Activated gamma-delta T cell treated with Interleukin-2 at 50 U/mL for 16 hours (primary cell): ENCODE data around the gene ZG16B.

Source experiments
- DNase-seq: peaks from one replicate; pipeline ENCODE4 v3.0.0-alpha.2; 2020

Gene ZG16B

DNA sequence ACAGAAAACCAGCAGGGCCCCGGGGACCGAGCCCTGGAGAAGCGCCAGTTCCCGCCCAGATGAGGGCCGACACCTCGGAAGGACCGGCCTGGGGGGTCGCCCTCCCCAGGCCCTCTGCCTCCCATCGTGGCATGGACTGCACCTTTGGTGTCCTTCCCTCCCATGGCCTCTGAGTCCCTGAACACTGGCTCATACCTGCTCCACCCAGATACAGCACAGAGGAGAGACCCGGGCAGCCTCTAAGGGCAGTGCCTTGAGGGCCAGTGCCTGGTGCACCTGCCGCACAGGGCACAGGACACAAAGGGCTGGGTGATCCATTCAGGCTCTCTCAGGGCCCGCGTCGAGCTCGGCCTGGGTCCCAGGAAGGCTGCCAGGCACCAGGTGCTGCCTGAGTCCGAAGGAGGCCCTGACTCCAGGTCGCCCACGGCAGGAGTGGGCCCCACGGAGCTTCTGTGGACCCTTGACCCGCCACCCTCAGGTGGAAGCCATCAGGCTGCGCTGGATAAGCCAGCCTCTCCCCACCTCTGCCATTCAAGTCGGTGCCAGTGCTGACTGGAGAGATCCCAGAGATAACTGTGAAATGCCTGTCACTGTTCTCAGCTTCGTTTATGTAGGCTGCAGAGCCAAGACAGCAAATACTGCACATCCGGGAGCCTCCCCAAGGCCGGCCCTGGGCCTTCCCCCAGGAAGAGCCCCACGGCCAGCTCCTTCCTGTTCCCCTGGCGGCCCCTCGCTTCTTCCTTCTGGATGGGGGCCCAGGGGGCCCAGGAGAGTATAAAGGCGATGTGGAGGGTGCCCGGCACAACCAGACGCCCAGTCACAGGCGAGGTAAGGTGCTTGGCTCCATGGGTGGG is at the start of gene ZG16B:
TSS of gene ZG16B (plus strand) at position 803 of the 854 bp plus-strand sequence. CDS start 139 bp downstream, outside the sequence.
- no peak for DNase-seq

DNA sequence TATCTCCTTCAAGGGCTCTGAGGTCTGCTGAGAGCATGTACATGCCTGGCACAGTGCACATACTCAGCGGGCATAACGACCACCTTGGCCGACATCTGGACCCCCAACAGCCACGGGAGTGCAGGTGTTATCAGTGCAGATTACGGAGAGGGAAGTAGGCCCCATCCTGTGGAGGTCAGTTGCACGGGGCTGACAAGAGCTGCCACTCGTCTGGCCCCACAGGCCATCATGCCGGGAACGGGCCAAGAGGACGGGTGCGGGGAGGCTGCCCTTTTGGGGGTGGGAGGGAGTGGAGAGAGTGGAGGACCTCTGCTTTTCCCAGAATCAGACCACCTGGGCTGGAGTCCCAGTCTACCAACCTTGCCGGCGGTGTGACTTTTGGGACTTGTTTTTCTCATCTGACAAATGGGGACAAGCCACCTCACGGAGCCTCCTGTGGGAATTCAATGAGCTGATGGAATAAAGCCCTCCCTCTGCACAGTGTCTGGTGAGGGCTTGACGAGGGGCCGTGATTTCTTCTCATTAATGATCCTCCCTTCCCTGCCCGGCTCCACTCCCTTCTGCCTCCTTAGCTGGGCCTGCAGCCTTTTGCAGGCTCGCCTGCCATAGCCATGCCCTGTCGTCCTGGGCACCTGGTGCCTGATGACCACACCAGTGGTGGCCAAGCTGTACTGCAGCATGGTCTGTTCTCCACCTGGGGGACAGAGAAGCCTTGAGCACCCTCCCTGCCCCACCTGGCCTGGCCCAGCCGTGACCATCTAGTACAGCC is 47.3 kb upstream of the ZG16B start:
- no peak for DNase-seq

DNA sequence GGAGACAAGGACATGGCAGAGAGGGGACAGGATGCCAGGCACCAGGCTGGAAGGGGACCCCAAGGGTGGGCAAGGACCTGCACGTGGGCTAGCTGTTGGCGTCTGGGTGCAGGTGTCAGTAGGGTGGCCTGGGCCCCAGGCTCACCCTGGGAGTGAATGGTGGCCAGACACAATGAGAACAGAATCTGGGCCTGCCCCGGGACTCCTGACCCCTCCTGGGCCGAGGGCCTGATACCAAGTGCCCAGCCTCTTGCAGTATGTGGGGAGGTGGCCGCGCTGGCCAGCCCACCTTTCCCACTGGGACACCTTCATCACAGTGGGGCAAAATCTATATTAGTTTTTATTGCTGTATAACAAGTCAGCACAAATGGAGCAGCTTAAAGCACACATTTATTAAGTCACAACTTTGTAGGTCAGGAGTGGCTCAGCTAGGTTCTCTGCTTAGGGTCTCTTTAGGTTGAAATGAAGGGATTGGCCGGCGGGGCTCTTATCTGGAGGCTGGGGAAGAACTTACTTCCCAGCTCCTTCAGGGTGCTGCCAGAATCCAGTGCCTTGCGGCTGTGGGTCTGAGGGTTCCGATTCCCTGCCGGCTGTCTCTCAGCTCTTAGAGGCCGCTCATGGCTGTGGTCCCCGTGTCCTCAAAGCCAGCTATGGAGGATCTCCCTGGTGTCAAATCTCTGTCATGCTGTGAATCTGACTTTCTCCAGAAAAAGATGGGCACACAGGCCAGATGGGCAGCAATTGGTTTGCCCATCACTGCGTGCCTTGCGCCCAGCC is 46.3 kb upstream of the ZG16B start:
- no peak for DNase-seq

GRCh38 chr16:2784358-2785100 is 45.6 kb upstream of the ZG16B start:
- no peak for DNase-seq

DNA sequence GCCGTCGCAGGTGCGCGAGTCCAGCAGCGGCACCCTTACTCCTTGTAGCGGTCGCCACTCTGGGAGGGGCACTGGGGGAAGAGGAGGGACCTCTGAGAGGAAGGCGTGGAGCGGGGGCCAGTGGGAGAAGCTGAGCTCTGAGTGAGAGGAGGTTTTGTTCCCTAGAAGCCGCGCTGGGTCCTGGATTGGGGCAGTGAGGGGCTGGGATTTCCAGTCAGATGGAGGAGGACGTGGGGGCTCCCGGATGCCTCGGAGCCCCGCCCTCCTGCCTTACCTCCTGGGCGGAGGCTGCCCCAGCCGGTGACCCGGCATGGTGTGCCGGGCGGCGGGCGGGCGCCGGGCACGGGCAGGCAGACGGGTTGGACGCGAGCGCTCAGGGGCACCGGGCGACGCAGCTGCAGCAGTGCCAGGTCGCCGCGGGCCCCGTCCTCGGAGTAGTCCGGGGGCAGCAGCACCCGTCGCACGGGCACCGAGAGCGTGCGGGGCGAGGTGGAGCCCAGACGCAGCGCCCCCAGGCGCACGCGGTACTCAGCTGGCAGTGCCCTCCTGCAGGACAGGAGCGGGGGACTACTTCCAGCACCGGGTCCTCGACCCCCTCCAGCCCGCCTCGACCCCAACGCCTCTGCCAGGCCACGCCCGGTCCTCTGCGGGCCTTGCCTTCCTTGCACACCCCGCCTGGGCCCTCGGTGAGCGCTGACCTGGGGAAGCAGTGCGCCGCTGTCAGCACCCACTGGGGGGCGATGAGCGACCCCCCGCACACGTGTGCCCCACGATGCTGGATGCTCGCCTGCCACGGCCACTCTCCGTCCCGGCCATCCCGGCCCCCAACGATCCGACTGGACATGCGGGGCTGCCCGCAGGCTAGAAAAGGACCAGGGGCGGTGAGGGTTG is 44.8 kb upstream of the ZG16B start:
- DNase-seq, result peak; percentile 29

DNA sequence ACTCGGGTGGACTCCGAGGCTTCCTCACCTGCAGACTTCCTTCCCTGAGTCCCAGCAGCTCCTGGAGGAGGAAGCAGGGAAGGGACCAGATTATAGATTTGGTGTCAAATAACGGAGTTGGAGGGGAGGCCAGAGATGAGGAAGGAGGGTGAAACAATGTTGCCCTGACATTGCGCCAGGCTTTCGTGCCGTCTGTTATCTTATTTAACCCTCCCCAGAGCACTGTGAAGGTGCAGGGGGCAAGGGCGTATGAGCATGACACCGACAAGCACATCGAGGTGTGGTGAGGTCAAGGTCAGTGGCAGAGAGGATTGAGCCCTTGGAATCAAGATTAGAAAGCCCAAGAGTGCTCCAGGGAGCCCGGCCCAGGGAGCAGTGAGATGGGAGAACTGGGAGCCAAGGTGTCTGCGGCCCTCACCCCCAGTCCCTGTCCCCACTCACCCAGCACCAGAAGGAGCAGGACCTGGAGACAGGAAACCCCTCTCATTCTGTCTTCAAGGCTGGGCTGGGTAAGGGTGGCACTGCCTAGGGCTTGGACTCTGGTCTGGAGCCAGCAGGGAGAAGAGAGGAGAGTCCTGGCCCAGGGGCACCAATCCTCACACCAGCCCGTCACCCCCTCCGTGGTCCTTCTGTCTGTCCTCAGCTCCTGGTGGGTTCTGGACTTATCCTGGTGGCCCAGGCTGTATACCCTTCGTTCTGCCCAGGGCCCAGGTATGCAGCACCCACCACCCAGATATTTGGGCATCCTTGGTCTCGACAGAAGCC is 43.9 kb upstream of the ZG16B start:
- DNase-seq, result no peak

DNA sequence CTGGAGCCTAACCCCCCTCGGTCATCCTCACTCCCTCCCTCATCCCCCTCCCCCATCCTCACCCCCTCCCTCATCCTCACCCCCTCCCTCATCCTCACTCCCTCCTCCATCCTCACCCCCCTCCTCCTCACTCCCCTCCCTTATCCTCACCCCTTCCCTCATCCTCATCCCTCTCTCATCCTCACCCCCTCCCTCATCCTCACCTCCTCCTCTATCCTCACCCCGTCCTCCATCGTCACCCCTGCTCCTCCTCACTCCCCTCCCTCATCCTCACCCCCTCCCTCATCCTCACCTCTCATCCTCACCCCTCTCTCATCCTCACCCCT is 43.3 kb upstream of the ZG16B start:
- no peak for DNase-seq

DNA sequence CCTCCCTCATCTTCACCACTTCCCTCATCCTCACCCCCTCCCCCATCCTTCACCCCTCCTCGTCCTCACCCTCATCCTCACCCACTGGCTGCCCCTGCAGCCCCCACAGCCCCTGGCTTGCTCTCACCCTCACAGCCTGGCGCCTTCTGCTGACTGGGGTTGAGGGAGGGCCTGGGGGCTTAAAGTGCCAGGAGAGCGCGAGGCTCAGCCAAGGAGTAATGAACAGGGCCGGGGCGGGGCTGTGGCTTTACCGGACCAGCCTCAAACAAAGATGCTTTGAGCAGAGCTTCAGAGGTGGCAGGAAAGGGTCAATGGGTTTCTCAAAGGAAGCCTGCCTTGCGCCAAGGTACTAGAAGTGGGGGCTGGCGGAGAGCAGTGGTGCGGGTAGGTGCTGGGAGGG is 42.7 kb upstream of the ZG16B start, which contains the start of gene PRSS33:
TSS of gene PRSS33 (minus strand) at position 155 of the 400 bp plus-strand sequence. CDS start 1,013 bp downstream, outside the sequence.
- no peak for DNase-seq

DNA sequence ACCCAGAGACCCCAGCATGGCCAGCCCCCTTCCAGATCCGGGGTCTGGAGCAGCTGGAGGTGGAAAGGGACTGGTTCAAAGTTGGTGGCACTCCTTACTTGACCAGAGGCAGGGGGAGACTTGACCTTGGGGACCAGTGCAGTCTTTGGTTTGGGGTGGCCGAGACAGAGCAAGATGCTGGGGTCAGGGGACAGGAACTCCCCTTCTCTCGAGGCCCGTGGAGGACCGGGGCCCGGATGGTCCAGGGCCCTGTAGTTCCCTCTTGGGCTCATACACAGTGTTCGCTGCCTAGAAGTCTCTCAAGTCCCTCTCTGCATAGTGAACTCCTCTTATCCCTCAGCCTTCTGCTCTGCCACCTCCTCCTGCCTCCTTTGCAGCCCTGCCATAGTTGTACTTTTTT is 42.1 kb upstream of the ZG16B start:
- no peak for DNase-seq

DNA sequence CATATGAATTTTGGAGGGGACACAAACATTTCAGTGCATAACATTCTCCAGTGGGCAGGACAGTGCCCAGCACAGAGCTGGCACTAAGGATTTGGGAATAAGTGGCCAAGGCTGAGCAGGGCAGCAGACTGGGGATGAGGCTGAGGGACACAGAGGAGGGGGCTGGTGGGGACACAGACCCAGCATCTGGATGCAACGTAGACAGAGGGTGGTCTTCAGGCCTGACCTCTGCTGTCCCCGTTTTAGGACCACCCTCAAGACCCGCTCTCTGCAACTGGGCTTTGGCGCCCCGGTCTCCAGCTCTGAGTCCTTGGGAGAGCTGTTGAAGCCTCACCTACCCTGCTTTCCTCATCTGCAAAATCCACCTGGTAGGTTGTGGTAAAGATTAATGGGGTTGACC is 39.5 kb upstream of the ZG16B start:
- no peak for DNase-seq

DNA sequence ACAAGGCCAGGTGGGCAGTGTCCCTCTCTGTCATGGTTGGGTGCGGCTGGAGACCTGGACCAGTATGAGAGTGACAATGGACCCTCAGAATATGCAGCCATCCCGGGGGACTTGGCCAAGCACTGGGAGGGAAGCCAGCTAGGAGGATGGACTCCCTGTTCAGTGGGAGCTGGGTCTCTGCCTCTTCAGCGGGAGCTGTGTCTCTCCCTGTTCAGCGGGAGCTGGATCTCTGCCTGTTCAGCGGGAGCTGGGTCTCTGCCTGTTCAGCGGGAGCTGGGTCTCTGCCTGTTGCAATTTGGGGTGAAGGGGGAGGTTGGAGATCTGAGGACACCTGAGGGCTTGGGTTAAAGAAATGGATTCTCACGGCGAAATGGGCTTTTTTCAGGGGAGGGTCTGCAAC is 38.9 kb upstream of the ZG16B start:
- DNase-seq, result no peak

- DNase-seq, result no peak
Measured at GRCh38 chr16:2792940-2793339, 37.2 kb upstream of the ZG16B start.

DNA sequence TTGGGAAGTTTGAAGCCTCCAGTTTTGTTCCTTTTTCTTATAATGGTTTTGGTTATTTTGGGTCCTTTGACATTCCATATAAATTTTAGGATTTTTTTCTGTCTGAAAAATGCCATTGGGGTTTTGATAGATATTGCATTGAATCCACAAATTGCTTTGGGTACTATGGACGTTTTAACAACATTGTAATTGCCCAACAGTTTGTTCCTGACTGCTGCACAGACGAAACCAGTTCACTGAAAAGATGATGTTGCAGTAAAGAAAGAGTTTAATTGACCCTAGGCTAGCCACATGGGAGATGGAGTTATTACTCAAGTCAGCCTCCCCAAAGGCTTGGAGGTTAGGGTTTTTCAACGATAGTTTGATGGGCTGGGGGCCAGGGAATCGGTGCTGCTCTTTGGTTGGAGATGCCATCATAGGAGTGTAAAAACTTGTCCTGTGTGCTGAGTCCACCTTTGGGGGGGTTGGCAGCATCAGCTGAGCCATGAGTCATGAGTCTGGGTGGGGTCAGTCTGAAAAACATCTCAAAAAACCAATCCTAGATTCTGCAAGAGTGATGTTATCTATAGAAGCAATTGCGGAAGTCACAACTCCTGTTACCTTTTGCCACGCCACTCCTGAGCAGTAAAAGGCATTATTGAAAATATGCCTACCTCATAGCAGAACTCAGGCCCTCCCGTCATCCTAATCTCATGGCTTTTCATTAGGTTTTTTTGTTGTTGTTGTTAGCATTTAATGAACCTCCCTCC is 34.5 kb upstream of the ZG16B start:
- no peak for DNase-seq

GRCh38 chr16:2798723-2799204 is 31.3 kb upstream of the ZG16B start:
- no peak for DNase-seq

DNA sequence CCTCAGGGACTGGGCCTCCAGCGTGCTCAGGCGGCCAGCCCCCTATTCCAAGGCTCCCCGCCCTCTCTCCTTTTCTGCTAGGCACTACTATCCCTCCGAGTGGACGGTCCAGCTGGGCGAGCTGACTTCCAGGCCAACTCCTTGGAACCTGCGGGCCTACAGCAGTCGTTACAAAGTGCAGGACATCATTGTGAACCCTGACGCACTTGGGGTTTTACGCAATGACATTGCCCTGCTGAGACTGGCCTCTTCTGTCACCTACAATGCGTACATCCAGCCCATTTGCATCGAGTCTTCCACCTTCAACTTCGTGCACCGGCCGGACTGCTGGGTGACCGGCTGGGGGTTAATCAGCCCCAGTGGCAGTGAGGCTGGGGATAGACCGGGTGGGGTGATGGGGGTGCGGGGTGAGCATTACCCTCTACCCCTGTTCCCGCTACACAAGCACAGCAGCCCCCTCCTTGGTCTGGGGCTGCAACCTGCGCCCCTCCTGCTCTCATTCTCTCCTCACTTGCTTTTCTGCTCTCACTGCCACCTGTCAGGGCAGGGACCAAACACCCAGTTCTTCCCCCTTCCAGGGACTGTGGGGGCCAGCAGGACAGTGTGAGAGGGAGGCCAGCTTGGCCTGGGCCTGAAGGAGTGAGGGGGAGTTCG is 30.8 kb upstream of the ZG16B start:
- DNase-seq, result no peak

GRCh38 chr16:2799859-2800226 is 30.3 kb upstream of the ZG16B start:
- no peak for DNase-seq

DNA sequence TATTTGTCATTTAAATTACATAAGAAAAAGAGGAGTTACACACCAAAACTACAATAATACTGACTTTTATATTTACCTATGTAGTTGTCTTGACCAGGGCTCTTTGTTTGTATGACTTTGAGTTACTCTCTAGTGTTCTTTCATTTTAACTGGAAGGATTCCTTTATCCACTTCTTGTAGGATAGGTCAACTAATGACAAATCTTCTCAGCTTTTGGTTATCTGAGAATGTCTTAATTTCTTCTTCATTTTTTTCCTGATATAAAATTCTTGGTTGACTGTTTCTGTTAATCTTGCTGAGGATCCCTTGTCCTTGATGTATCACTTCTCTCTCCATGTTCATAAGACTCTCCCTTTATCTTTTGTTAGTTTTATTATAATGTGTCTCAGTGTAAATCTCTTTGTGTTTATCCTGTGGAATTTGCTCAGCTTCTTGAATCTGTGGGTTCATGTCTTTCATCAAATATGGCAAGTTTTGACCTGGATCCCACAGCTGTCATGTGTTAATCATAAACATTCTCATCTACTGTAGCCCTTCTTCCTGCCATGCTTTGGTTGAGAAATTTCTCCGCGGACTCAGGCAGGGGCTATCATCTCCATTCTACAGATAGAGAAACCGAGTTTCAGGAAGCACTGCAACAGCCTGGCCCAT is 26.4 kb upstream of the ZG16B start:
- no peak for DNase-seq

DNA sequence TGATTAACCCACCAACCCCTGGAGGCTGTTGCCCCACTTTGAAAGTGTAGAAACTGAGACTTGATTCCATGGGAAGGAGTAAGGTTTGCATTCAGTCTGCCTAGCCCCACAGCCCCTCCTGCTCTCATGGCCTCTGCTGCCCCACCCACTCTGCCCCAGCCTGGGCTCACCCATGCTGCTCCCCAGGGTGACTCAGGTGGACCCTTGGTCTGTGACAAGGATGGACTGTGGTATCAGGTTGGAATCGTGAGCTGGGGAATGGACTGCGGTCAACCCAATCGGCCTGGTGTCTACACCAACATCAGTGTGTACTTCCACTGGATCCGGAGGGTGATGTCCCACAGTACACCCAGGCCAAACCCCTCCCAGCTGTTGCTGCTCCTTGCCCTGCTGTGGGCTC is 25.4 kb upstream of the ZG16B start:
- DNase-seq, result no peak

- DNase-seq, result no peak
Measured at GRCh38 chr16:2806286-2806685, 23.8 kb upstream of the ZG16B start.
